GM23338 (cell line): Measurements from ENCODE around the gene NPLOC4. TPM values are rescaled to one million over a fixed set of nuclear protein-coding genes. Genes with fewer than 3 reads are reported as not detected.
A peak's percentile ranks its signal among the peaks of the same experiment; 100 is the strongest.

Experiments
- ATAC-seq: fragments of 200-7000 bp; cut with Tn5 transposase; 3 replicates; pipeline ENCODE4 v1.9.1; 2020
- DNase-seq: peaks from one replicate; pipeline ENCODE4 v3.0.0-alpha.2; 2015; ENCODE audit warnings: low spot score
- H2AFZ ChIP-seq: fragments of 200-600 bp; sonication (generic); 2 replicates; pipeline ENCODE4 v1.8.0; 2016; ENCODE audit warnings: antibody characterized with exemption, mild to moderate bottlenecking, moderate library complexity
- H3F3A ChIP-seq: fragments of 200-600 bp; sonication (generic); replicated peaks from 2 replicates; pipeline ENCODE4 v1.8.0; 2017; ENCODE audit warnings: antibody characterized with exemption, mixed run types, low read depth
- H3K27ac ChIP-seq: fragments of 200-600 bp; sonication (generic); 2 replicates; pipeline ENCODE4 v1.6.1; 2016; ENCODE audit warnings: low read depth
- H3K27me3 ChIP-seq: fragments of 200-600 bp; sonication (generic); 2 replicates; pipeline ENCODE4 v1.8.0; 2016; ENCODE audit warnings: mild to moderate bottlenecking, mixed run types, moderate library complexity; ENCODE audit not compliant: insufficient read depth
- H3K36me3 ChIP-seq: fragments of 200-600 bp; sonication (generic); 2 replicates; pipeline ENCODE4 v1.8.0; 2016; ENCODE audit warnings: mild to moderate bottlenecking; ENCODE audit not compliant: insufficient read depth
- H3K4me1 ChIP-seq: fragments of 200-600 bp; sonication (generic); 2 replicates; pipeline ENCODE4 v1.8.0; 2016; ENCODE audit warnings: mild to moderate bottlenecking, moderate library complexity; ENCODE audit not compliant: insufficient read depth
- H3K4me2 ChIP-seq: fragments of 200-600 bp; sonication (generic); 2 replicates; pipeline ENCODE4 v1.7.1; 2017; ENCODE audit warnings: mixed run types
- H3K4me3 ChIP-seq: fragments of 200-600 bp; sonication (generic); 2 replicates; pipeline ENCODE4 v1.6.1; 2016; ENCODE audit warnings: mixed run types
- H3K79me2 ChIP-seq: fragments of 200-600 bp; sonication (generic); replicated peaks from 2 replicates; pipeline ENCODE4 v1.8.0; 2017; ENCODE audit warnings: mild to moderate bottlenecking; ENCODE audit not compliant: insufficient read depth
- H3K9me2 ChIP-seq: fragments of 200-600 bp; sonication (generic); 2 replicates; pipeline ENCODE4 v1.8.0; 2017; ENCODE audit not compliant: insufficient read depth
- H4K20me1 ChIP-seq: fragments of 200-600 bp; sonication (generic); replicated peaks from 2 replicates; pipeline ENCODE4 v1.8.0; 2017; ENCODE audit warnings: mild to moderate bottlenecking; ENCODE audit not compliant: insufficient read depth
- H3K27ac Mint-ChIP-seq: 2 replicates; pipeline ENCODE4 v1.8.0; 2020; ENCODE audit warnings: inconsistent platforms, mild to moderate bottlenecking, moderate library complexity, mixed read lengths
- H3K27me3 Mint-ChIP-seq: 3 replicates; pipeline ENCODE4 v1.8.0; 2022; ENCODE audit warnings: low read depth, mild to moderate bottlenecking, moderate library complexity, mixed read lengths, inconsistent platforms; ENCODE audit not compliant: insufficient read depth, poor library complexity
- H3K36me3 Mint-ChIP-seq: 3 replicates; pipeline ENCODE4 v1.8.0; 2021; ENCODE audit warnings: low read depth, mild to moderate bottlenecking, inconsistent platforms, moderate library complexity, mixed read lengths
- H3K4me1 Mint-ChIP-seq: 3 replicates; pipeline ENCODE4 v1.8.0; 2020; ENCODE audit warnings: mild to moderate bottlenecking, inconsistent platforms, mixed read lengths
- H3K4me3 Mint-ChIP-seq: 3 replicates; pipeline ENCODE4 v1.8.0; 2021; ENCODE audit warnings: moderate library complexity, mild to moderate bottlenecking, inconsistent platforms, mixed read lengths
- H3K9me3 Mint-ChIP-seq: 3 replicates; pipeline ENCODE4 v1.8.0; 2020; ENCODE audit warnings: moderate library complexity, mild to moderate bottlenecking, inconsistent platforms, mixed read lengths
- CREB1 ChIP-seq: fragments of 250-450 bp; sonication (Bioruptor Pico); IDR thresholded peaks from 2 replicates; pipeline ENCODE4 v1.5.0; 2020; ENCODE audit warnings: low read depth, mild to moderate bottlenecking, moderate library complexity
- ETS1 ChIP-seq: IDR thresholded peaks from 2 replicates; pipeline ENCODE4 v1.6.1; 2016; ENCODE audit warnings: antibody characterized with exemption
- EZH2 ChIP-seq: fragments of 200-600 bp; sonication (generic); IDR thresholded peaks from one replicate; pipeline ENCODE4 v1.8.0; 2017; ENCODE audit warnings: antibody characterized with exemption, mild to moderate bottlenecking, low read depth; ENCODE audit not compliant: unreplicated experiment
- JUNB ChIP-seq: IDR thresholded peaks from one replicate; pipeline ENCODE4 v1.6.1; 2016; ENCODE audit warnings: antibody characterized with exemption; ENCODE audit not compliant: unreplicated experiment
- NANOG ChIP-seq: IDR thresholded peaks from 2 replicates; pipeline ENCODE4 v1.6.1; 2016; ENCODE audit warnings: antibody characterized with exemption, borderline replicate concordance
- POLR2AphosphoS5 ChIP-seq: IDR thresholded peaks from 2 replicates; pipeline ENCODE4 v1.6.1; 2016; ENCODE audit warnings: antibody characterized with exemption, low read depth
- STAT1 ChIP-seq: IDR thresholded peaks from one replicate; pipeline ENCODE4 v1.6.1; 2016; ENCODE audit warnings: antibody characterized with exemption; ENCODE audit not compliant: unreplicated experiment
- ZNF114 ChIP-seq: fragments of 250-450 bp; sonication (Bioruptor Pico); IDR thresholded peaks from 2 replicates; pipeline ENCODE4 v1.5.0; 2020; ENCODE audit warnings: mild to moderate bottlenecking, moderate library complexity
- ZNF331 ChIP-seq: fragments of 250-450 bp; sonication (Bioruptor Pico); IDR thresholded peaks from 2 replicates; pipeline ENCODE4 v1.5.0; 2020; ENCODE audit warnings: low read depth, mild to moderate bottlenecking, moderate library complexity
- ZNF462 ChIP-seq: fragments of 250-450 bp; sonication (Bioruptor Pico); IDR thresholded peaks from 2 replicates; pipeline ENCODE4 v1.5.0; 2020; ENCODE audit warnings: mild to moderate bottlenecking, moderate library complexity
- polyA plus RNA-seq: library from polyadenylated mRNA; unstranded; fragments of >200 nt; fragmentation: Nextera tagmentation; extraction: Ambion mirVana; gene quantifications from 2 replicates; pipeline ENCODE4 v1.2.1, GENCODE V29; 2016
- total RNA-seq: library from RNA; depleted of rRNA; stranded (reverse); fragments of >200 nt; shearing (Covaris generic); gene quantifications from 2 replicates; pipeline ENCODE4 v1.2.3, GENCODE V29; 2014

Gene NPLOC4
- total and polyA plus RNA-seq, 2 experiments from 2014 or later, result 24.1 to 79.1 TPM

GRCh38 chr17:81524039-81524864 is 112.7 kb downstream of the NPLOC4 start:
- peaks cover 40% of the 10 kb centered on the region for H3K27me3 Mint-ChIP-seq
- no peak for ATAC-seq
- Histone ChIP-seq H3K27me3 (peaks cover 32% of the 10 kb centered on the region), H3K4me2 (no peak overlapping the region), H3K27ac (no peak overlapping the region), H2AFZ (no peak overlapping the region), H3K4me3 (no peak overlapping the region), H3F3A (no peaks in the 10 kb centered on the region), H3K79me2 (no peaks in the 10 kb centered on the region), H3K36me3 (no peaks in the 10 kb centered on the region), H4K20me1 (no peaks in the 10 kb centered on the region), H3K9me2 (no peaks in the 10 kb centered on the region), H3K4me1 (peaks cover 7% of the 10 kb centered on the region)
- no peaks in the 10 kb centered on the region; the same call in 2 of the 3 replicates for H3K36me3 Mint-ChIP-seq
- peaks cover 6% of the 10 kb centered on the region for H3K4me1 Mint-ChIP-seq
- H3K27ac Mint-ChIP-seq, result no peak overlapping the region
- H3K4me3 Mint-ChIP-seq, result no peak overlapping the region
- DNase-seq, result no peak
- no peak for TF ChIP-seq CREB1 (CRISPR knock-in tag)
- TF ChIP-seq JUNB, result no peak
- TF ChIP-seq EZH2, result no peak
- no peak for TF ChIP-seq STAT1
- no peak for TF ChIP-seq ETS1
- no peak for TF ChIP-seq ZNF331 (CRISPR knock-in tag)
- TF ChIP-seq POLR2AphosphoS5, result no peak
- H3K9me3 Mint-ChIP-seq, result no peaks in the 10 kb centered on the region; the same call in 2 of the 3 replicates

- Histone ChIP-seq H3K4me1 (peaks cover 7% of the 10 kb centered on the region), H4K20me1 (no peaks in the 10 kb centered on the region), H3F3A (0 out of 2 replicates have a peak, but pooled peaks cover 4% of the 10 kb centered on the region), H2AFZ (no peak overlapping the region), H3K36me3 (no peaks in the 10 kb centered on the region), H3K27me3 (peaks cover 39% of the 10 kb centered on the region), H3K9me2 (no peaks in the 10 kb centered on the region), H3K27ac (no peak overlapping the region), H3K79me2 (no peaks in the 10 kb centered on the region), H3K4me3 (0 out of 2 replicates have a peak overlapping the region, but pooled peaks have one; percentile 26), H3K4me2 (peak overlapping the region; percentile 65)
- ATAC-seq (no peak), DNase-seq (no peak)
- Mint-ChIP-seq H3K27ac (no peak overlapping the region), H3K4me1 (peaks cover 6% of the 10 kb centered on the region), H3K36me3 (no peaks in the 10 kb centered on the region; the same call in 2 of the 3 replicates), H3K27me3 (peaks cover 39% of the 10 kb centered on the region), H3K4me3 (no peak overlapping the region), H3K9me3 (no peaks in the 10 kb centered on the region; the same call in 2 of the 3 replicates)
- TF ChIP-seq POLR2AphosphoS5 (no peak), JUNB (no peak), EZH2 (no peak), ZNF462 (CRISPR knock-in tag) (no peak), CREB1 (CRISPR knock-in tag) (no peak), ZNF331 (CRISPR knock-in tag) (no peak), ZNF114 (no peak), ETS1 (no peak), NANOG (no peak)
Observed at GRCh38 chr17:81523402-81524038, 113.4 kb downstream of the NPLOC4 start.
